Activated T-cell treated with anti-CD3 and anti-CD28 coated beads for 1 hour (primary cell): ENCODE measurements around the gene MAP2K2.

Source experiments
- DNase-seq: peaks from one replicate; pipeline ENCODE4 v3.0.0-alpha.2; 2020; ENCODE audit warnings: low read depth

The MAP2K2 gene

GRCh38 chr19:4043966-4044715 lies 79.8 kb downstream of the MAP2K2 start:
- DNase-seq = no peak

- no peak for DNase-seq
Observed at GRCh38 chr19:4043401-4043800, 80.5 kb downstream of the MAP2K2 start.

- DNase-seq = no peak
Observed at GRCh38 chr19:4042731-4043082, 81.2 kb downstream of the MAP2K2 start.

- no peak for DNase-seq
Observed at GRCh38 chr19:4042064-4042730, 81.7 kb downstream of the MAP2K2 start.
